HG02943 (cell line): ENCODE data around the gene KCND2.
A peak's percentile ranks its signal among the peaks of the same experiment; 100 is the strongest.
"Not testable (repeated sequence)": the region's sequence is repeated elsewhere in the genome, so short reads cannot be mapped to it uniquely, and the experiment has no call there.

Source experiments
- ATAC-seq: cut with Tn5 transposase; IDR thresholded peaks from one replicate; pipeline ENCODE4 v1.9.1; 2021; ENCODE audit warnings: mild to moderate bottlenecking, low read depth, moderate library complexity; ENCODE audit not compliant: unreplicated experiment

KCND2 gene

DNA sequence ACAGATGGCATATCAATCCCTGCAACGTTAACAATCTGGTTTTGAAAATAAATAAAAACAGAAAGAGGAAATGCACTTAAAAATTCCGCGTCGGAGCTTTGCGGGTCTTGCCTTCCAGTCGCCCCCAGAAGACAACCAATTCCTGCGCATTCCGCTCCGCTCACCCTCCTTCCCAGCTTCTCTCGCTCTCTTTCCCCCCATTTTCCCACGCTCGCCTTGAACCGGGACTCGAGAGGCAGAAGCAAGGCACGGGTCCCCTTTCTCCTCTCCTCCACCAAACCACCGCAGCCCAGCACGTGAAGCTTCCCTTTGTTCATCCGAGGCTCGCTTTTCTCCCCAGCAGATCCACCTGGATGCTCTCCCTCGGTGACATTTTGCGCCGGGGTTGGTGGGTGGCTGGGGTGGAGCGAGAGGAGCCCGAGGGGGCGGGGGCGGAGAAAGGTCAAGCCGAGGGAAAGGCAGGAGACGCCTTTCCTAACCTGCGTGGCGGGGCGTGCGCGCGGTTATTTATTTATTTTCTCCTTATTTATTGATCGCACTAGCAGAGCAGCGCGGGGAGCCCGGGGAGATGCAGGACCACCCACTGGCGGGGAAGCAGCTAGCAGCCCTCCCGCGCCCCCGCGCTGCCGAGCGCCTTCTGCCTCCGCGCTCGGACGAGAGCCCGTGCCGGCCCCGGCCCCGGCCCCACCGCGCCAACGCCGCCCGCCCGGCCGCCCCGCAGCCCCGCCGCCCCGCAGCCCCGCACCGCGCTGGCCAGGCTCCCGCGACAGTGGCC, at the start of gene KCND2:
Gene KCND2, plus strand, starts transcription at position 475 of the 775 bp plus-strand sequence.
- peak; percentile 37 for ATAC-seq

DNA sequence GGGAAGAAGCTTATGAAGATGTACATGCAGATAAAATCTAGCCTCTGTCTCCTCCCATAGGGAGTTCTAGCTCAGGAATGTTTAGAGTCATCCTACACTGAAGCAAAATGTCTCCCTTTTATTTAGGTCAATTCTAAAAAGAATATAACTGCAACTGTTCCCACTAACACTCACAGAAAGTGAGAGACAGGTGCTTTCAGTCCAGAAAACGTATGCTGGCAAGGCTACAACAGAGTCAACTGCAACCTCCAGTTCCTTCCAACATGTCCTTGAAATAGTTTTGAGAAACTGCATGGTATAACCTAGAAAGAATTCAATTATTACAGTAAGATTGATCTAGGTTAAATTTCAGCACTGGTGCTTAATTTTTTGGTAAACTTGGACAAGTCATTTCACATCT, 46.8 kb upstream of the KCND2 start:
- no peak for ATAC-seq

DNA sequence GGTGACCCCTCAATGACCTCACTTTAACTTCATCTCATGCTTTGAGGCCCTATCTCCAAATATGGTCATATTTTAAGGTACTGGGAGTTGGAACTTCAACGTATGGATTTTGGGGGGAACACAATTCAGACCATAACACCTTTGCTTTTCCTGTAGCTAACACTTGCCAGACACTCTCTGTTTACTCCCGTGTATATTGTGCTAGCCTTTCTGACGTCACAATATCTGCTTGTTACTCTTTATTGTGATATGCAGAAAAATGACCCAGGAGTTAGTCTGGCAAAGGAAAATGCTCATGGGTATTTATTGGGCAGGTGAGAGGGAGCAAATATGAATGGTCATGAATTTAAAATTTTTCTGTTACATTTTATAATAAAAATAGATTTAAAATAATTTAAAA, 45.7 kb upstream of the KCND2 start:
- ATAC-seq: no peak

DNA sequence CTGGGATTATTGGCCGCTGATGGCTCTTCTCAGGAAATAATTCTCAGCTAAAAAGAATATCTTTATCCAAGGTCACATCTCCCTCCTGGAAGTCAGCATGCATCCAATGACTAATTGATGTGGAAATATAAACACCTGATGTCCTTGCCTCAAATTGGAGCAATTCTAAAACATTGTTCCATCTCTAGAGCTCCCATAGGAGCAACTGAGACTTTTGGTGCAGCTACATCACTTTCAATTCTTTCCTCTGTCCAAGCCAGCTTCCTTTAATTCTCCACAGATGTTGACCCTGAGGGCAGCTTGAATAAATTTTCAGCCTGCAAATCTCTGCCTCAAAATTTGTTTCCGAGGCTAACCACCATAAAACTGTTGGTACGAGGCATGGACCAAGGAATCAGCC, 43.9 kb upstream of the KCND2 start:
- ATAC-seq: no peak

DNA sequence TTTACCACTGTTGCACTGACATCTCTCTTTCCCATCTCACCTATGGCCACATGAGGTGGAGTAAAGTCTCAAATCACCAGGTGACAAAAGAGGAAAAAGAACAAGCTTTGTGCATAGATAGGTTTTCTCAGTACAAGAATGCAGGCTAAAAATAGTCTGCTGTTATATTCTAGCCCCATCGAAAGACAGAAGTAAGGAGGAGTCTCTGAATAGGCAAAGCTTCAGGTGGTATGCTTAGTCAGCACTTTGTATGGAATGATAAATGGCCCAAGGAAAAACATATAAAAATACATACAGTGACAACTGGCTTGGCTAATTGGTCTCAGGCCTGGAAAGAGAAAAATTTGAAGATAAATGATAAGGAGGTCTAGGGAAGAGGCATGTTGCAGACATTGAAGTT, 39.6 kb upstream of the KCND2 start:
- ATAC-seq: no peak

DNA sequence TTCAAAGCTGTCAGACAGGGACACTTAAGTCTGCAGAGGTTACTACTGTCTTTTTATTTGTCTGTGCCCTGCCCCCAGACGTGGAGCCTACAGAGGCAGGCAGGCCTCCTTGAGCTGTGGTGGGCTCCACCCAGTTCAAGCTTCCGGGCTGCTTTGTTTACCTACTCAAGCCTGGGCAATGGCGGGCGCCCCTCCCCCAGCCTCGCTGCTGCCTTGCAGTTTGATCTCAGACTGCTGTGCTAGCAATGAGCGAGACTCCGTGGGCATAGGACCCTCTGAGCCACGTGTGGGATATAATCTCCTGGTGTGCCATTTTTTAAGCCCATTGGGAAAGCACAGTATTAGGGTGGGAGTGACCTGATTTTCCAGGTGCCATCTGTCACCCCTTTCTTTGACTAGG, 32.6 kb upstream of the KCND2 start:
- not testable (repeated sequence) for ATAC-seq

DNA sequence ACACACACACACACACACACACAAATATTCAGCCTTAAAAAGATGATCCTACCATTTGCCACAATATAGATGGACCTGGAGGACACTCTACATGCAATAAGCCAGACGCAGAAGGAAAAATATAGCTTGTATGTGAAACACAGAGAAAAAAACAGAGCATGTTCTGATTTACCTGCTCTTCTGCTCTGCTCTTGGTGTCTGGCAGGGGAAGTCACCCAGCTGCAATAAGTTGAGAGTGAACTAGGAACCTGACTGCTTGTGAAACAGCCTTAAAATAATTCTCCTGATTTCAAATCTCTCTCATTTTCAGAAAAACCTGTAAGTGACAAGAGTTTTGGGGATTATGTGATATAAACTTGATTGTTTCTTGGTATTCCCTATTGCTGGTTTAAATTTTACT, 31.0 kb upstream of the KCND2 start:
- no peak for ATAC-seq

DNA sequence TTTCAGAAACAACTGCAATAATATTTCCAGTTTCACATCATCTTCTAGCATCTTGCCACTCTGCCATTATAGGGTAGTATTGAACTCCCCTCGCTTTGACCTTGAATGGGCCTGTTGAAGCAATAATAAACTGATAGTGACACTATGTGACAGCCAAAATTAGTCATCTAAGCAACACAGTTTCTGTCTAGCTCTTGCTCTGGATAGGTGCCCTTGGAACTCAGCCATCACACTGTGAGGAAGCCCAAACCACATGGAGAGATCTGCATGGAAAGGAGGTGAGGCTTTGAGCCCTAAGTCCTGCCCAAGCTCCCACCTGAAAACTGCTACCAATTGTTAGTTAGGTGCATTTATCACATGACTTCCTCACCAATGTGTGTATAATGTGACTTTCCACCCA, 18.1 kb upstream of the KCND2 start:
- no peak for ATAC-seq

DNA sequence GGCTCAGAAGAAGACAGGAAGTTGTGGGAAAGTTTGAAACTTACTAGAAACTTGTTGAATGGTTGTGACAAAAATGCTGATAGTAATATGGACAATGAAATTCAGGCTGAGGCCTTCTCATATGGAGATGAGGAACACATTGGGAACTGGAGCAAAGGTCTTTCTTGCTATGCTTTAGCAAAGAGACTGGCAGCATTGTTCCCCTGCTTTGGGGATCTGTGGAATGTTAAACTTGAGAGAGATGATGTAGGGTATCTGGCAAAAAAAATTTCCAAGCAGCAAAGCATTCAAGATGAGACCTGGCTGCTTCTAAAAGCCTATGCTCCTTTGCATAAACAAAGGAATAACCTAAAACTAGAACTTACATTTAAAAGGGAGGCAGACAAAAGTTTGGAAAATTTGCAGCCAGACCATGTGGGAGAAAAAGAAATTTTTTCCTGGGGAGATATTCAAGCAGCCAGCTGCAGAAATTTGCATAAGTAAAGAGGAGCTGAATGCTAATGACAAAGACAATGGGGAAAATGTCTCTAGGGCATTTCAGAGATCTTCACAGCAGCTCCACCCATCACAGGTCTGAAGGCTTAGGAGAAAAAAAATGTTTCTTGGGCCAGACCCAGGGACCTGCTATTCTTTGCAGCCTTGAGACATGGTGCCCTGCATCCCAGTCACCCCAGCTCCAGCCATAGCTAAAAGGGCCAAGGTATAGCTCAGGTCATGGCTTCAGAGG, 16.5 kb upstream of the KCND2 start:
- ATAC-seq: no peak

DNA sequence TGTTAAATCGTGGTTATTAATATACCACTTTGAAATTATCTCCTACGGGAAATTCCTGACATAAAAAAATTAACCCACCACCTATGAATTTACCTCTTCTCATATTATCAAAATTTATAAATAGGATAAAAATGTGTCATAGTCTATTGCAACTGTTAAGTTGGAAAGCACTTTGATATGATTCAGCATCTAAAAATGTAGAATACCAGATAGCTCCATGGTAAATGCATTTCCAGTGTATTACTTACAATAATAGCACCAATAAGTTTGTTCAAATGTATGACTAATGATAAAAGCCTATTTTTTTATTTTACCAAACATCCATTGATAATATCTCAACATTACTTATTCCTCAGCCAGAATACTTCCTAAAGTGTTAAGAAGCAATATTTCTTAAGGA, 13.6 kb upstream of the KCND2 start:
- no peak for ATAC-seq

DNA sequence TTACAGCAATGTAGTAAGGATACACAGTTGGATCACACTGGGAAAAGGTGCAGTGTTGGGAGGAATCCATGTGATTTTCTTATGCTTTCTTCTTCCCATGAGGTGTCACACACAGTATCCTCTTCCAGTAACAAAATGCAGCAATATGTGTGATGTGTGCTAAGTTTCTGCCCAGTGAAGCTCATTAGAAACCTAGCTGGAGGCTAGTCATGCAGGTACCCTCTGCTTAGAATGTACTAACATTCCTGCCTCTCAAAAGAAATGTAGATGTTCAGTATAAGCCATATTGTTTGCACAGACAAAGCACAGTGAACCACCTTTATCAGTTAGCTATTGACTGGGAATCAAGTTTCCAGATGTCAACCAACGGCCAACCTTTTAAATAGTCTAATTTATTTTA, 12.9 kb upstream of the KCND2 start:
- no peak for ATAC-seq

DNA sequence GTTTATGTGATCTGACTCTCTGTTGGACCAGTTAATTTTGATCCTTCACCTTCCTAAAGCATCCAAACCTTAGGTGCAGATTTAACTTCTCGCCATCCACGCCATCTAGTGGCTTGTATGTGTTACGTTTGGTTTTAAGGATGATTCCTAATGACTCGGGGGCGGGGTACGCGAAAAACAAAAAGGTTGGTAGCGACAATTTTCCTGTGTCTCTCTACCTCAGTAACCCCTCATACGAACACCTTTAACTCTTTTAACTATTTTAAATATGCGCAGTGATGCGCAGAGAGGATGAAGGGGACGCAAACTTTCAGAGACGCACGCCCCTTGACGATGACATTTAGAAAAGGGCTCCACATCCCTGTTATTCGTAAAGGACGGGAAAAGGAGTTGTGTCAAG, 714 bp upstream of the KCND2 start:
- ATAC-seq: peak; percentile 43

DNA sequence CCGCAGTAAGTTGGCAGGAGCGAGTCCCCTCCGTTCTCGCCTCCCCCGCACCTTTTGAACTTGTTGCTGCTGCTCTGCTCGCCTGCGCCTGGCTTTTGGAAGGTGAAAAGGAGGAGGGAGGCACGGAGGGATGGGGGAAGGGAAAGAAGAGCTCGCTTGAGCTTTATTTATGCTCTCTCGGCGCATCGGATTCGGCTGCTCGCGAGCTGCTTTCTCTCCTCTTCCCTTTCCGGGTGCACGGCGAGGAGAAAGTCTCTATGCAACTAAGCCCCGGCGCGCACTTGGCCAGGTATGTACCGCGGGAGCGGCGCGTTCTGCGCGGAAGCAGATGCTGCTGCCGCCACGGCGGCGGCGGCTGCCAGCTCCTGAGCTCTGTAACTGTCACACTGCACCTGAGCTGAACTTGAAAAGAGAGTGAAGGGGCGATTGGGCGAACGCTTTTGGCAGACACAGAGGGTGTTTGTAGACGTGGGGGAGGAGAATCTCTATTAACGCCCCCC, 551 bp downstream of the KCND2 start:
- peak; percentile 70 for ATAC-seq

DNA sequence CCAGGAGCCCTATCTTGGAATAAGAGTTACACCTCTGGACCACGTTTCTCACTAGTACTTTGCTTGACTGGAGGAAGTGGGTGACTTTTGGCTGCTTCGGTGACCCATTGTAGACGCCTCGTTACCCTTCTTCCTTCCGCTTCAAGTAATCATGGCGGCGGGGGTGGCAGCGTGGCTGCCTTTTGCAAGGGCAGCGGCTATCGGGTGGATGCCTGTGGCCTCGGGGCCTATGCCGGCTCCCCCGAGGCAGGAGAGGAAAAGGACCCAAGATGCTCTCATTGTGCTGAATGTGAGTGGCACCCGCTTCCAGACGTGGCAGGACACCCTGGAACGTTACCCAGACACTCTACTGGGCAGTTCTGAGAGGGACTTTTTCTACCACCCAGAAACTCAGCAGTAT, 1.5 kb downstream of the KCND2 start:
- no peak for ATAC-seq

DNA sequence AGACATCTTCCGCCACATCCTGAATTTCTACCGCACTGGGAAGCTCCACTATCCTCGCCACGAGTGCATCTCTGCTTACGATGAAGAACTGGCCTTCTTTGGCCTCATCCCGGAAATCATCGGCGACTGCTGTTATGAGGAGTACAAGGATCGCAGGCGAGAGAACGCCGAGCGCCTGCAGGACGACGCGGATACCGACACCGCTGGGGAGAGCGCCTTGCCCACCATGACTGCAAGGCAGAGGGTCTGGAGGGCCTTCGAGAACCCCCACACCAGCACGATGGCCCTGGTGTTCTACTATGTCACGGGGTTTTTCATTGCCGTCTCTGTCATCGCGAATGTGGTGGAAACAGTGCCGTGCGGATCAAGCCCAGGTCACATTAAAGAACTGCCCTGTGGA, 1.9 kb downstream of the KCND2 start:
- no peak for ATAC-seq

DNA sequence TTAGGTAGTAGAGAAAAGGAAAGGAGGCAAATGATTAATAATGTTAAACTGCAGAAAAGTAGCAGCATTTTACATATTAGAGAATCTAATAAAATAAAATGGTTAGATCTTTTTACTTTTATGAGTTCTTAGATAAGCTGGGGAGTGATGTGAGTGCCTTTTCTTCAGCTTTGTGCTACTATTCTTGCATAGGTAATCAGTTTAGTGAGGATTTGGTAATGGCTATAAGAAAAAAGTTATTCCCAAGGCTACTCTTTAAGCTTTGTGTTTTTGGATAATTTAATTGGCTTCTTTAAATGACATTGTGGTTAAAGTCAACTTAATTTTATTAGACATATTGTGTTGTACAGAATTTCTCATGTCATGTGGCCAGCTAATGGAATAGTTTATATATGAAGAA, 3.7 kb downstream of the KCND2 start:
- no peak for ATAC-seq

DNA sequence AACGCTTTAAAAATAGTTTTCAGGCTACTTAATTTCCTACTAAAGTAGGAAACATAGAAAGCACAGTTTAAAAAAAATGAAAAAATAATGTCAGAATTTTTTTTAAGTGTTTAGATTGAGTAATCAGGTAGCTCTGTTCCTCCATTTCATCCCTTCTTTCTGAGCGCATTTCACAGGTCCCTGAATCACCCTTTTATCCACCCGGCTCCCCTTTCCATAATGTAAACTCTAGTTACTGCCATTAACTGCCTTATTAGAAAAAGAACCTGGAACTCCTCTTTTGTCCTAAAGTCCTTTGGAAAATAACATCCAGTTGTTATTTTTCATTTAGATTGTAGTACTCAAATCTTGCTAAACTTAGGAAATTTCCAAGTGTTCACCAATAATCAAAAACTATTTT, 5.8 kb downstream of the KCND2 start:
- ATAC-seq: no peak

DNA sequence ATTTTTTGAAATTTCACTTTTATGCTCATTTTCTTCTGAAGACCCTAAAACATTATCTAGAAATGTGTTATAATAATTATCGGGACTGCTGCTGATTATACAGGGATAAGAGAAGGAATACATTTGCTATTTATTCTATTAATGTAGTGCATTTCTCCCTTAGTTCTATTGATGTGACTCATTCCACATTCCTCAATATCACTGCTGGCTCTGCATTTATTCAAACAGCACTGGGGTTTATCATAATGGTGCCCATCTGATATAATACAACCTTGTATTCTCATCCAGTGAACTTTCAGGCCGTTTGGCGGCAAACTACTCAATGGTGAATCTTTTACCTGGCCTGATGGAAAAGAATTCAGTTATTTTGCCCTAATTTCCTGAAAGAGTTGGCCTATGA, 7.8 kb downstream of the KCND2 start:
- no peak for ATAC-seq

DNA sequence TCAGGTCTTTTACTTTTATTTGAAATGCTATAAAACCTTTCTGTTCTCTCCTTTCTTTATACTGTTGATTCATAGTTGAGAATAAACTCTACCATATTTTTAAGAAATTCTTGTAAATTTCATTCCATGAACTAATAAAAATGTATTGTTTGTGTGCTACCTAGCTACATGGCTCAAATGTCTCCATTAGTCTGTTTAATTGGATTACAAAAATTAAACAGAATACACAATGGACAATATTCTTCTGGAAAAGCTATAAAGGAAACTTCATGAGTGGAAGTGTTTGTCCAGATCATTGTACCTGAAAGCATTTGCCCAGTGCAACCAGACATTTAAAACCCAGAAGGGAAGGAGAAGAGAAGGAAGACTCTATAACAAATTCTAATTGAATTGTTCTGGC, 20.1 kb downstream of the KCND2 start:
- no peak for ATAC-seq

DNA sequence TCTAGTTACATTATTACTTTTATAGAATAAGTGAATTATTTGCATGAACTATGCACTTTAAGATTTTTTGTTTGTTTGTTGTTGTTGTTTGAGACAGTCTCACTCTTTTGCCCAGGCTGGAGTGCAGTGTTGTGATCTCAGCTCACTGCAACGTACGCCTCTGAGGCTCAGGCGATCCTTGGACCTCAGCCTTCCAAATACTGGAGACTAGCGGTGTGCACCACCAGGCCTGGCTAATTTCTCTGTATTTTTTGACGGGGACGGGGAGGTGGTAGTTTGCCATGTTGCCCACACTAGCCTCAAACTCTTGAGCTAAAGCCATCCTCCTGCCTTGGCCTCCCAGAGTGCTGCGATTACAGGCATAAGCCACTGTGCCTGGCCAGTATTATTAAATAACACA, 29.2 kb downstream of the KCND2 start:
- no peak for ATAC-seq

DNA sequence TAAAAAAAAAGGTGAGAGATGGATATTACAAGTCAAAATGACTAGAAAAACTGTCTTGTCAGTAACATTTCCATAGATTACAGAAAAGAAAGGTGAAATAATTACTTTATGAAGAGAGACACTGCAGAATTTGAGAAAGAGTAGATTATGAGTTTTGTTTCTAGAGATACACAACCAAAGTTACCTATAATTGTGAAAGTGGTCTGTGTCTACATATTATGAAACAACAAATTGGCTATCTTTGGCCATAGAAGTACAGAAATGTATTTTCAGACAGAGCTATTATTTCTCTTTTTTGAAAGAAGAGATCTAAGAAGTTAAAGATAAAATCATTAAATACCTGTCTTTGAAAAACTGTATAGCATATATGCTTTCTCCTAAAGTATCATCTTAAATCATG, 30.1 kb downstream of the KCND2 start:
- ATAC-seq: no peak

DNA sequence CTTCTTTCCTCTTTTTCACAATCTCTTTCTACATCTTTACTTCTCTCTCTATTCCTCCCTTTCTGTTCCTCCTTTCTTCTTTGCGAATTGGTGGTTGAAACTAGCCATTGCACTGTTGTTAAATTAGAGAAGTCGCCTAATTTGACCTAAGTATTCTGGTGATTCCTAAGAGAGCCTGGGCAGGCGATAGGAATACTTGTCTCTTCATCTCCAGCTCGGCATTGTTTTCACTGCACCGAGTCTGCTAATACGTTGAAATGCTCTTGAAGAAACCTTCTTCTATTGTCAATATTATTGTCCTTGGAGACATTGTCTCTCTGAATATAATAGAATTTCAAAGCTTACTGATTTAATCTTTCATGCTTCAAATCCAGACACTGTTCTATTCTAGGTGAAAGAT, 31.7 kb downstream of the KCND2 start:
- ATAC-seq: no peak
